PFSK-1 (cell line): Measurements from ENCODE around the gene FAM3C.

ENCODE experiments used
- FOXP2 ChIP-seq: optimal IDR thresholded peaks from 2 replicates; pipeline ENCODE3; 2011; ENCODE audit warnings: borderline replicate concordance, control low read depth, inconsistent platforms; ENCODE audit not compliant: insufficient read depth; ENCODE audit errors: extremely low read length, extremely low read depth
- POLR2AphosphoS5 ChIP-seq: IDR thresholded peaks from 2 replicates; pipeline ENCODE4 v1.6.1; 2012; ENCODE audit warnings: low read depth, mild to moderate bottlenecking, control low read depth, low read length, moderate library complexity
- SIN3A ChIP-seq: IDR thresholded peaks from 2 replicates; pipeline ENCODE4 v1.6.1; 2012; ENCODE audit warnings: mild to moderate bottlenecking, low read length, moderate library complexity, borderline replicate concordance; ENCODE audit not compliant: insufficient read depth
- TAF1 ChIP-seq: IDR thresholded peaks from 2 replicates; pipeline ENCODE4 v1.6.1; 2012; ENCODE audit warnings: low read length, control low read depth, borderline replicate concordance; ENCODE audit not compliant: insufficient read depth
- TF ChIP-seq, protein P1 (sequence below), 2 experiments: IDR thresholded peaks; 2 replicates each; pipeline versions ENCODE4 v1.6.1 to v1.8.0; 2011 to 2012; ENCODE audit warnings: low read depth in 2 of 2, low read length in 2 of 2, control low read depth in 1 of 2, inconsistent platforms in 1 of 2, mild to moderate bottlenecking in 1 of 2, moderate library complexity in 1 of 2; ENCODE audit not compliant: insufficient read depth in 1 of 2

The FAM3C gene

GRCh38 chr7:121372376-121373010, 23.6 kb downstream of the FAM3C start:
- TF ChIP-seq TAF1 (no peak), SIN3A (no peak), FOXP2 (no peak), POLR2AphosphoS5 (no peak)
- TF ChIP-seq, protein P1, sequence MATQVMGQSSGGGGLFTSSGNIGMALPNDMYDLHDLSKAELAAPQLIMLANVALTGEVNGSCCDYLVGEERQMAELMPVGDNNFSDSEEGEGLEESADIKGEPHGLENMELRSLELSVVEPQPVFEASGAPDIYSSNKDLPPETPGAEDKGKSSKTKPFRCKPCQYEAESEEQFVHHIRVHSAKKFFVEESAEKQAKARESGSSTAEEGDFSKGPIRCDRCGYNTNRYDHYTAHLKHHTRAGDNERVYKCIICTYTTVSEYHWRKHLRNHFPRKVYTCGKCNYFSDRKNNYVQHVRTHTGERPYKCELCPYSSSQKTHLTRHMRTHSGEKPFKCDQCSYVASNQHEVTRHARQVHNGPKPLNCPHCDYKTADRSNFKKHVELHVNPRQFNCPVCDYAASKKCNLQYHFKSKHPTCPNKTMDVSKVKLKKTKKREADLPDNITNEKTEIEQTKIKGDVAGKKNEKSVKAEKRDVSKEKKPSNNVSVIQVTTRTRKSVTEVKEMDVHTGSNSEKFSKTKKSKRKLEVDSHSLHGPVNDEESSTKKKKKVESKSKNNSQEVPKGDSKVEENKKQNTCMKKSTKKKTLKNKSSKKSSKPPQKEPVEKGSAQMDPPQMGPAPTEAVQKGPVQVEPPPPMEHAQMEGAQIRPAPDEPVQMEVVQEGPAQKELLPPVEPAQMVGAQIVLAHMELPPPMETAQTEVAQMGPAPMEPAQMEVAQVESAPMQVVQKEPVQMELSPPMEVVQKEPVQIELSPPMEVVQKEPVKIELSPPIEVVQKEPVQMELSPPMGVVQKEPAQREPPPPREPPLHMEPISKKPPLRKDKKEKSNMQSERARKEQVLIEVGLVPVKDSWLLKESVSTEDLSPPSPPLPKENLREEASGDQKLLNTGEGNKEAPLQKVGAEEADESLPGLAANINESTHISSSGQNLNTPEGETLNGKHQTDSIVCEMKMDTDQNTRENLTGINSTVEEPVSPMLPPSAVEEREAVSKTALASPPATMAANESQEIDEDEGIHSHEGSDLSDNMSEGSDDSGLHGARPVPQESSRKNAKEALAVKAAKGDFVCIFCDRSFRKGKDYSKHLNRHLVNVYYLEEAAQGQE (IDR thresholded peaks at IDR 0.05; ENCODE audit: insufficient read depth in 1 of 2, low read depth in 2 of 2, low read length in 2 of 2) = no peak

DNA sequence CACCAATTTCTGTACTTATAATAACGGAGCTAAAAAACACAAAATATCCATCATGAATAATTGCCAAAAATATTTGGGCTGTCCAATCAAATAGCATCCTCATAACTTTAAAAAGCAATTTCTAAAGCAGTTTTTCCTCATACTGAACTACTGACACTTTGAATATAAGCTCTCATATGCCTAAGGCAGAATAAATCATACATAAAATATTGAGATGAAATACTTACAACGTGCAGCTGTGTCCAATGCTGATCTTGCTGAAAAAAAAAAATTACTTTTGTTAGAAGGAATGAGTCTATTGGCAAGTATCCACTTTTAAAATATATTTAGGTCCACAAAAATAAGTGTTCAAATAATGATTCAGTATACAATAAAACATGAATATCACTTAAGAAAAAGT, 24.2 kb downstream of the FAM3C start:
- TF ChIP-seq, protein P1 (IDR thresholded peaks at IDR 0.05; ENCODE audit: insufficient read depth in 1 of 2, low read depth in 2 of 2, low read length in 2 of 2) = no peak
- TF ChIP-seq SIN3A (no peak), FOXP2 (no peak), POLR2AphosphoS5 (no peak), TAF1 (no peak)

- TF ChIP-seq, protein P1 (IDR thresholded peaks at IDR 0.05; ENCODE audit: insufficient read depth in 1 of 2, low read depth in 2 of 2, low read length in 2 of 2) = no peak
- TF ChIP-seq TAF1 (no peak), FOXP2 (no peak), POLR2AphosphoS5 (no peak), SIN3A (no peak)
These were observed 24.7 kb downstream of the FAM3C start for GRCh38 chr7:121371367-121371766.

DNA sequence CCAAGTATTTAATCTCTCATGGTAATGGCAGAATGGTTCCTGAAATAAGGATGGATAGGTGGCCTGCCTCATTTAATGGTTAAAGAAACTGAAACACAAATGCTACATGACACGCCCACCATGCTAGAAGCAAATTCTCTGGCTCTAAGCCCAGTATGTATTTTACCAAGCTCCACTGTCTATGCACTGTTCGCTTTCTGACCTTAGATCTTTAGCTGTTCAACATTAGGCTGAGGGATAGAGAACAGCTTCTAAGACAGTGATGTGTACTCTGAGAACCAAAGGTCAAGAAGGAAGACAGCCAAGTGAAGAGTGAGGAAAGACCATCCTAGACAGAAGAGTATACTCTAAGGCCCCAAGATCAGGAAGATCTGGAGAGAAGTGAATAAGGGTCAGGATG, 26.6 kb downstream of the FAM3C start:
- TF ChIP-seq TAF1 = no peak
- TF ChIP-seq, protein P1 (IDR thresholded peaks at IDR 0.05; ENCODE audit: insufficient read depth in 1 of 2, low read depth in 2 of 2, low read length in 2 of 2) = no peak
- TF ChIP-seq SIN3A = no peak
- TF ChIP-seq POLR2AphosphoS5 = no peak
- TF ChIP-seq FOXP2 = no peak
